Osteocyte (in vitro differentiated cells): ENCODE data around the gene FBXO41. TPM values are rescaled to one million over a fixed set of nuclear protein-coding genes. Genes with fewer than 3 reads are reported as not detected.

ENCODE experiments used
- DNase-seq: peaks from one replicate; pipeline ENCODE4 v3.0.0; 2021; ENCODE audit warnings: mixed read lengths; ENCODE audit not compliant: unreplicated experiment; ENCODE audit errors: extremely low spot score
- H3K27ac Mint-ChIP-seq: one replicate; pipeline ENCODE4 v1.8.0; 2021; ENCODE audit warnings: mild to moderate bottlenecking, mixed read lengths; ENCODE audit not compliant: unreplicated experiment
- H3K27me3 Mint-ChIP-seq: one replicate; pipeline ENCODE4 v1.8.0; 2021; ENCODE audit warnings: mixed read lengths; ENCODE audit not compliant: unreplicated experiment
- H3K36me3 Mint-ChIP-seq: one replicate; pipeline ENCODE4 v1.8.0; 2021; ENCODE audit warnings: mixed read lengths; ENCODE audit not compliant: unreplicated experiment
- H3K4me1 Mint-ChIP-seq: one replicate; pipeline ENCODE4 v1.8.0; 2021; ENCODE audit warnings: mixed read lengths; ENCODE audit not compliant: unreplicated experiment
- H3K4me3 Mint-ChIP-seq: one replicate; pipeline ENCODE4 v1.8.0; 2021; ENCODE audit warnings: mild to moderate bottlenecking, moderate library complexity, mixed read lengths; ENCODE audit not compliant: unreplicated experiment
- H3K9me3 Mint-ChIP-seq: one replicate; pipeline ENCODE4 v1.8.0; 2021; ENCODE audit warnings: mixed read lengths; ENCODE audit not compliant: unreplicated experiment
- CTCF ChIP-seq: fragments of 200-600 bp; sonication (generic); IDR thresholded peaks from 2 replicates; pipeline ENCODE4 v1.5.0; 2021; ENCODE audit warnings: antibody characterized with exemption, mild to moderate bottlenecking, moderate library complexity
- total RNA-seq: library from RNA; stranded (reverse); gene quantifications from 2 replicates; pipeline ENCODE4 v1.2.1, GENCODE V29; 2021

FBXO41 gene
- total RNA-seq, 1 donor from 2014 or later, result 1.6 TPM

DNA sequence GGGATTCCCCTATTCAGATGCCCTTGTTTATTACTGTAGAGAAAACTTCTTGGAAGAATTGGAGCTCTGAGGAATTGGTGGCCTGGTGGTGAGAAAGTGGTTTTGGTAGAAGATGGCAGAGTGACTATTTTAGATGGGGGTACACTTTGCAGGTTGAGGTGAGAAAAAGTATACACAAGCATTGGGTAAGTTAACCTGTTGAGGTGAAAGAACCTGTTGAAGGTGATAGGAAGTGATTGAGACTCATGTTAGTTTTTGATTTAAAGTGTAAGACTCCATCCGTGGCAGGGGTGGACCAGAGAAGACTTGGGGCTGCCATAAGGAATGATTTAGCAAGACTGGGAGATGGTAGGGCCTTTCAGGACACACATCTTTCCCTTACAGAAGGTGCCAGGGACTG, 47.1 kb downstream of the FBXO41 start:
- no peak for TF ChIP-seq CTCF
- Mint-ChIP-seq H3K27ac (no peak overlapping the region), H3K9me3 (no peaks in the 10 kb centered on the region), H3K4me3 (no peak overlapping the region), H3K4me1 (peaks cover 27% of the 10 kb centered on the region), H3K27me3 (no peaks in the 10 kb centered on the region), H3K36me3 (peaks cover 8% of the 10 kb centered on the region)
- no peak for DNase-seq

- Mint-ChIP-seq H3K27me3 (no peaks in the 10 kb centered on the region), H3K4me3 (peak overlapping the region; percentile 94), H3K4me1 (peaks cover 27% of the 10 kb centered on the region), H3K27ac (peak overlapping the region; percentile 92), H3K9me3 (no peaks in the 10 kb centered on the region), H3K36me3 (no peaks in the 10 kb centered on the region)
- TF ChIP-seq CTCF, result no peak
- DNase-seq, result no peak
These were observed 48.8 kb downstream of the FBXO41 start for GRCh38 chr2:73235315-73236028.

- Mint-ChIP-seq H3K4me3 (peak within 1 kb of the TSS; percentile 94), H3K4me1 (peaks cover 27% of the 10 kb centered on the region), H3K27ac (peak within 1 kb of the TSS; percentile 92), H3K27me3 (no peaks in the 10 kb centered on the region), H3K9me3 (no peaks in the 10 kb centered on the region), H3K36me3 (no peaks in the 10 kb centered on the region)
- peak; percentile 91 for DNase-seq
- TF ChIP-seq CTCF, result no peak
These were observed 50.1 kb downstream of the FBXO41 start, which contains the start of gene CCT7 for GRCh38 chr2:73233932-73234832. Gene CCT7 (plus strand): TSS chr2:73234308. CDS start chr2:73234379, 71 bp downstream.

GRCh38 chr2:73233154-73233931, 50.9 kb downstream of the FBXO41 start, which contains the start of gene PRADC1:
Gene PRADC1 (minus strand): TSS chr2:73233239. CDS start chr2:73233160, 79 bp downstream.
- Mint-ChIP-seq H3K4me1 (peaks cover 27% of the 10 kb centered on the region), H3K27ac (peak within 1 kb of the TSS; percentile 92), H3K4me3 (peak within 1 kb of the TSS; percentile 94), H3K9me3 (no peaks in the 10 kb centered on the region), H3K36me3 (no peaks in the 10 kb centered on the region), H3K27me3 (no peaks in the 10 kb centered on the region)
- DNase-seq, result peak; percentile 99
- no peak for TF ChIP-seq CTCF
